HEK293 (cell line): Measurements from ENCODE around the gene CCM2L.

Experiments
- CTCF ChIA-PET: fragments of 350-600 bp; formaldehyde crosslinking; extraction: SDS; loops from one replicate; lab custom pipeline; 2021; ENCODE audit warnings: antibody characterized with exemption; lab: Yijun Ruan, JAX
- POLR2A ChIA-PET: fragments of 300-600 bp; formaldehyde crosslinking; extraction: SDS; loops from one replicate; lab custom pipeline; 2020; ENCODE audit warnings: antibody characterized with exemption, inconsistent platforms; lab: Yijun Ruan, JAX
- H3K27ac ChIP-seq: fragments of 200-500 bp; sonication (Bioruptor generic); 2 replicates; pipeline ENCODE4 v1.5.1; 2014; ENCODE audit warnings: low read depth, low read length, control low read depth, inconsistent platforms; ENCODE audit errors: extremely low read depth
- H3K36me3 ChIP-seq, 2 experiments: fragments of 200-500 bp in 1 of 2; sonication (Bioruptor generic) in 1 of 2; 1 replicate in 1 of 2; 2 replicates in 1 of 2; pipeline ENCODE4 v1.5.1; 2014 to 2017; ENCODE audit warnings: inconsistent platforms in 2 of 2, low read length in 2 of 2; ENCODE audit not compliant: control insufficient read depth in 2 of 2, insufficient read depth in 1 of 2
- H3K4me1 ChIP-seq: fragments of 200-500 bp; sonication (Bioruptor generic); 2 replicates; pipeline ENCODE4 v1.5.1; 2014; ENCODE audit warnings: mild to moderate bottlenecking, low read length, inconsistent platforms; ENCODE audit not compliant: control insufficient read depth, insufficient read depth
- H3K4me3 ChIP-seq: 2 replicates; pipeline ENCODE4 v1.5.1; 2011; ENCODE audit warnings: low read depth, mild to moderate bottlenecking, control low read depth, low read length, moderate library complexity
- H3K9me3 ChIP-seq: fragments of 200-500 bp; sonication (Bioruptor generic); 2 replicates; pipeline ENCODE4 v1.5.1; 2014; ENCODE audit warnings: low read depth, low read length, inconsistent platforms; ENCODE audit not compliant: control insufficient read depth, insufficient read depth
- ATF2 ChIP-seq: fragments of 450-650 bp; formaldehyde crosslinking; IDR thresholded peaks from 2 replicates; pipeline ENCODE4 v1.5.1; 2016; ENCODE audit warnings: missing biosample characterization, missing genetic modification characterization, low read depth
- ELK4 ChIP-seq: IDR thresholded peaks from 2 replicates; pipeline ENCODE4 v1.6.1; 2011; ENCODE audit warnings: mild to moderate bottlenecking, low read depth, low read length, borderline replicate concordance
- KLF8 ChIP-seq: fragments of 450-650 bp; formaldehyde crosslinking; IDR thresholded peaks from 2 replicates; pipeline ENCODE4 v1.5.1; 2016; ENCODE audit warnings: missing biosample characterization, missing genetic modification characterization
- KLF9 ChIP-seq: fragments of 450-650 bp; formaldehyde crosslinking; IDR thresholded peaks from 2 replicates; pipeline ENCODE4 v1.5.1; 2016; ENCODE audit warnings: missing biosample characterization, missing genetic modification characterization, low read depth
- REST ChIP-seq: fragments of 450-650 bp; formaldehyde crosslinking; IDR thresholded peaks from 2 replicates; pipeline ENCODE4 v1.5.1; 2016; ENCODE audit warnings: missing biosample characterization, missing genetic modification characterization
- TSHZ1 ChIP-seq: fragments of 450-650 bp; formaldehyde crosslinking; IDR thresholded peaks from 2 replicates; pipeline ENCODE4 v1.5.1; 2016; ENCODE audit warnings: missing biosample characterization, missing genetic modification characterization, borderline replicate concordance
- ZBTB1 ChIP-seq: fragments of 450-650 bp; formaldehyde crosslinking; IDR thresholded peaks from 2 replicates; pipeline ENCODE4 v1.5.1; 2016; ENCODE audit warnings: missing biosample characterization, missing genetic modification characterization
- ZBTB21 ChIP-seq: fragments of 450-650 bp; formaldehyde crosslinking; IDR thresholded peaks from 2 replicates; pipeline ENCODE4 v1.5.1; 2017; ENCODE audit warnings: missing biosample characterization, missing genetic modification characterization
- ZBTB26 ChIP-seq: fragments of 450-650 bp; formaldehyde crosslinking; optimal IDR thresholded peaks from 2 replicates; pipeline ENCODE3; 2016; ENCODE audit warnings: missing biosample characterization, mild to moderate bottlenecking, missing genetic modification characterization
- ZBTB7A ChIP-seq: fragments of 450-650 bp; formaldehyde crosslinking; IDR thresholded peaks from 2 replicates; pipeline ENCODE4 v1.5.1; 2016; ENCODE audit warnings: low read depth, missing biosample characterization, missing genetic modification characterization
- ZFP3 ChIP-seq: fragments of 450-650 bp; formaldehyde crosslinking; IDR thresholded peaks from 2 replicates; pipeline ENCODE4 v1.5.1; 2016; ENCODE audit warnings: low read depth, missing biosample characterization, missing genetic modification characterization
- ZNF37A ChIP-seq: fragments of 450-650 bp; IDR thresholded peaks from 2 replicates; pipeline ENCODE4 v1.5.1; 2018; ENCODE audit warnings: missing biosample characterization, missing genetic modification characterization
- ZNF423 ChIP-seq: fragments of 450-650 bp; formaldehyde crosslinking; IDR thresholded peaks from 2 replicates; pipeline ENCODE4 v1.5.1; 2016; ENCODE audit warnings: missing biosample characterization, missing genetic modification characterization
- ZNF501 ChIP-seq: fragments of 450-650 bp; formaldehyde crosslinking; IDR thresholded peaks from 2 replicates; pipeline ENCODE4 v1.5.1; 2016; ENCODE audit warnings: missing biosample characterization, missing genetic modification characterization
- ZNF544 ChIP-seq: fragments of 450-650 bp; formaldehyde crosslinking; IDR thresholded peaks from 2 replicates; pipeline ENCODE4 v1.5.0; 2017; ENCODE audit warnings: missing biosample characterization, missing genetic modification characterization
- ZNF600 ChIP-seq: fragments of 450-650 bp; formaldehyde crosslinking; IDR thresholded peaks from 2 replicates; pipeline ENCODE4 v1.5.1; 2016; ENCODE audit warnings: missing biosample characterization, missing genetic modification characterization
- ZNF626 ChIP-seq: fragments of 450-650 bp; sonication (Bioruptor Pico); formaldehyde crosslinking; IDR thresholded peaks from 2 replicates; pipeline ENCODE4 v1.5.1; 2018; ENCODE audit warnings: missing biosample characterization, missing genetic modification characterization, inconsistent platforms
- ZNF701 ChIP-seq: fragments of 450-650 bp; formaldehyde crosslinking; IDR thresholded peaks from 2 replicates; pipeline ENCODE4 v1.5.1; 2016; ENCODE audit warnings: missing biosample characterization, missing genetic modification characterization

CCM2L gene

GRCh38 chr20:32077190-32077589 lies 67.0 kb downstream of the CCM2L start:
- CTCF ChIA-PET, result interaction anchor here (3.3 kb wide), 1 partner anchor 14 kb away, joined by 14 read pairs; no protein-coding TSS in a partner anchor
- no peak overlapping the region for H3K4me3 ChIP-seq
- H3K4me1 ChIP-seq, result no peaks in the 10 kb centered on the region
- no peaks in the 10 kb centered on the region for H3K9me3 ChIP-seq
- POLR2A ChIA-PET, result no interaction called here
- H3K27ac ChIP-seq, result no peak overlapping the region
- H3K36me3 ChIP-seq, result no peaks in the 10 kb centered on the region
- TF ChIP-seq ZBTB21 (tag by site-specific recombination) (no peak), ZBTB7A (tag by site-specific recombination) (no peak), ZBTB1 (tag by site-specific recombination) (no peak), ZFP3 (tag by site-specific recombination) (no peak), ZNF701 (tag by site-specific recombination) (no peak), ZNF501 (tag by site-specific recombination) (no peak), ZNF423 (tag by site-specific recombination) (no peak), TSHZ1 (no peak), ZNF626 (tag by site-specific recombination) (no peak), ATF2 (no peak), ELK4 (no peak), ZBTB26 (tag by site-specific recombination) (no peak), KLF9 (tag by site-specific recombination) (no peak), ZNF544 (no peak), REST (tag by site-specific recombination) (no peak), ZNF37A (tag by site-specific recombination) (no peak), KLF8 (tag by site-specific recombination) (no peak), ZNF600 (tag by site-specific recombination) (no peak)
